HG02885 (cell line): ENCODE results near the gene PHRF1.
"Not testable (repeated sequence)": the region's sequence is repeated elsewhere in the genome, so short reads cannot be mapped to it uniquely, and the experiment has no call there.

Experiments
- ATAC-seq: cut with Tn5 transposase; IDR thresholded peaks from one replicate; pipeline ENCODE4 v1.9.1; 2021; ENCODE audit warnings: mild to moderate bottlenecking; ENCODE audit not compliant: unreplicated experiment, poor library complexity

Gene PHRF1

GRCh38 chr11:573146-573759, 3.0 kb upstream of the PHRF1 start:
- ATAC-seq: no peak

GRCh38 chr11:574031-574570, 2.2 kb upstream of the PHRF1 start:
- ATAC-seq: not testable (repeated sequence)

GRCh38 chr11:574632-575312, 1.5 kb upstream of the PHRF1 start:
- no peak for ATAC-seq

GRCh38 chr11:575313-575995, 816 bp upstream of the PHRF1 start:
- peak; percentile 45 for ATAC-seq

GRCh38 chr11:576811-577610, 741 bp downstream of the PHRF1 start:
- ATAC-seq: no peak

- no peak for ATAC-seq
These were observed 1.3 kb downstream of the PHRF1 start for GRCh38 chr11:577611-577894.

DNA sequence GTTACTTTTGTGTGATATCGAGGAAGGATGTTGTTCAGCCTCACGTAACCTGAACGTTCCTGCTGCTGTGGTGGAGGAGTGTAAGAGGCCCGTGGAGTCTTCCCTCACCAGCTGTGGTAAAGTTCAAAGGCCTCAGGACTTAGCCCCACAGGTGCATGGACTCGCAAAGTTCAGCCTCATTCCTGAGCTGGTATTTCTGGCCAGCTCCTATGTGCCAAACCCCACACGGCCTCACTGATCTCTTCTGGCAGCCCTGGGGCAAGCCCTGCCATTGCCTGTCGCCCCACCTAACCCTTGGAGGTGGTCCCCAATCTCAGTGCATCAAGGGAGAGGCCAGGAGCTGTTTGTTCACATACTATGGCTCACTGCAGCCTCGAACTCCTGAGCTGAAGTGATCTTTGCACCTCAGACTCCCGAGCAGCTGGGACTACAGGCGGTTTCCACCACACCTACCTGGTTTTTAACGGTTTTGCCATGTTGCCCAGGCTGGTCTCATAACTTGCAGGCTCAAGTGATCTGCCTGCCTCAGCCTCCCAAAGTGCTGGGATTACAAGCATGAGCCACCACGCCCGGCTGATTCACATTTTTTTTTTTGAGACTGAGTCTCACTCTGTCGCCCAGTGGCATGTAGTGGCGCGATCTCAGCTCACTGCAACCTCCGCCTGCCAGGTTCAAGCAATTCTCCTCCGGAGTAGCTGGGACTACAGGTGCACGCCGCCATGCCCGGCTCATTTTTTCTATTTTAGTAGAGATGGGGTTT, 2.2 kb downstream of the PHRF1 start:
- no peak for ATAC-seq

DNA sequence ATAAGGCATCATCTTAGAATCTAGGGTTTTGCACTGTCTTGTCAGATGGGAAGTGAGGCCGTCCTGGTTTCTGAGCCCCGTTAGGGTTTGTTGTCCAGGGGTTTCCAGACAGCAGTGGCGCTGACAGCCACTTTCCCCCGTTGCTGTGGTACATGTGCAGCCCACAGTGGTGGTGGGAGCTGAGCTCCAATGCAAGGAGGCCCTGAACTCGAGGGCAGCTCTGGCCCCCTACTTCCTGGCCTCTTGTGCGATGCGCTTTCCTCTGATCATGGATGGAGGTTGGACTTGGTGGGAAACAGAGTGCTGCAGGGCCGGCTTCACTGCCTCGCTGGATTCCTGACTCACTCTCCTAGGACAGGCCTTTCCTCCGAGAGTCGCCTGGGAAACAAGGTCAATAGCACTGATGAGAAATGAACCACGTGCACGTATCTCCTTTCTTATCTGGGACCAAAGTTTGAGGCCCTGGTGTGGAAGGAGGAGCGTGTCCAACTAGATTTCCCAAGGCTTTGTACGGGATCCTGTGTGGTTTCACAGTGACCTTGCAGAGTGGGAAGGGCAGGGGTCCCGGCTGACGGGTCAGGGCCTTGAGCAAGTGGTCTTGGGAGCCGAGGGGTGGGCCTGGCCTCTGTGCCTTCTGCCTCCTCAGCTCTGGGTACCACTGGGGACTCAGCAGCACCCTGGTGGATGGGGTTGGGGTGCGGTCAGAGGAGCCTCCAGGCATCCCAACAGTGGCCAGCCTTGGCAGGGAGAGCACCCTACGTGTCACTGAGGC, 3.7 kb downstream of the PHRF1 start:
- ATAC-seq: no peak

- ATAC-seq: no peak
These were observed 5.1 kb downstream of the PHRF1 start for GRCh38 chr11:581342-581741.

DNA sequence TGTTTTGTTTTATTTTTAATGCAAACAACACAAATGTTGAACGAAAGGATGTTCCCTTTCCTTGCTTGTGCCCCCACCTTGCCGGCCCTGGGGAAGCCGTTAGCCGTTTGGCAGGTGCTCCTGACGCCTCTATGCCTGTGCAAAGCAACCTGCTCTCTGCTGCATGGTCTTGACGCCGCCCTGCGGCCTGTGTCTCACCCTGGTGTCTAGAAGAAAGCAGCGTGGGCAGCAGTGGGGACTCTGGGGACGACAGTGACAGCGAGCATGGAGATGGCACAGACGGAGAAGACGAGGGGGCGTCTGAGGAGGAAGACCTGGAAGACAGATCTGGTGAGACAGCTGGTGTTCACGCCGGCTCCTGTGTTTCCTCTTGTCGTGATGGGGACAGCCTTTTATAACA, 5.5 kb downstream of the PHRF1 start:
- ATAC-seq: no peak

DNA sequence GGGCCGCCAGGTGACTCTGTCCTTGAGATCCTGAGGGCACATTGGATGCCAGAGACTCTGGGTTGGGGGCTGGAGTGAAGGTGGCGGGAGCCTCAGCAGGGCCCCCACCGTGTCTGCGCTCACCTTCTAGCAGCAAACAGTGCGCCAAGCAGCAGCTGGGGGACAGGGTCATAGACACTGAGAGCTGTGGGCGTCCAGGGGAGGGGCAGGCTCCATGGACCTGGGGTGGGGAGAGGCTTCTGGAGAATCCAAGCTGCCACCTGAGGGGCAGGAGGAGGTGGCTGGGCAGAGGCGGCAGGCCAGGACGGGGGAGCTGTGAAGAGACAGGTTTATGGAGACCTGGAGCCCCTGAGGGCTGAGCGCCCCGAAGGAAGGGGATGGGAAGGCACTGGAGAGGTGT, 8.0 kb downstream of the PHRF1 start:
- ATAC-seq: no peak

GRCh38 chr11:586376-587316, 10.4 kb downstream of the PHRF1 start:
- no peak for ATAC-seq

- no peak for ATAC-seq
These were observed 11.3 kb downstream of the PHRF1 start for GRCh38 chr11:587546-587945.

GRCh38 chr11:587978-588380, 11.7 kb downstream of the PHRF1 start:
- no peak for ATAC-seq

DNA sequence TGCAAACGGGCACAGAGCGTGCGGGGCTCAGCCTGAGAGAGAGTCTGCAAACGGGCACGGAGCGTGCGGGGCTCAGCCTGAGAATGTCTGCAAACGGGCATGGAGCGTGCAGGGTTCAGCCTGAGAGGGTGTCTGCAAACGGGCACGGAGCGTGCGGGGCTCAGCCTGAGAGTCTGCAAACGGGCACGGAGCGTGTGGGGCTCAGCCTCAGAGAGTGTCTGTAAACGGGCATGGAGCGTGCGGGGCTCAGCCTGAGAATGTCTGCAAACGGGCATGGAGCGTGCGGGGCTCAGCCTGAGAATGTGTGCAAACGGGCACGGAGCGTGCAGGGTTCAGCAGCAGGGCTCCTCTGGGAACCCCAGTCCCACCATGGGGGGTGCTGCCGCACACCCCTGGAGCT, 13.5 kb downstream of the PHRF1 start:
- ATAC-seq: no peak

GRCh38 chr11:590997-591396, 14.7 kb downstream of the PHRF1 start:
- no peak for ATAC-seq

DNA sequence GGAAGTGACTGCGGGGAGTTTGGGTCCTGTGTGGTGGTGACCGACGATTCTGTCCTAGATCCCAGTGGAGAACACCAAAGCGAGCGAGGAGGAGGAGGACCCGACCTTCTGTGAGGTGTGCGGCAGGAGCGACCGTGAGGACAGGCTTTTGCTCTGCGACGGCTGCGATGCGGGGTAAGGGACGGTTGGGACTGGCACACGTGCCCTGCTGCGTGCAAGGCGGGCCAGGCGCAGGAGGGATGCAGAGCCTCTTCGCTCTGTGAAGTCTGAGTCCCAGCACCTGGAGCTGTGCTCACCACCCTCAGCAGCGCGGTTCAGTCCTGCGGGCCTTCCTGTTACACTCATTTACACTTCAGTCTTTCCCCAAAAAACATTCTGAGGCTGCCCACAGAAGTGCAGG, 16.2 kb downstream of the PHRF1 start:
- ATAC-seq: no peak

DNA sequence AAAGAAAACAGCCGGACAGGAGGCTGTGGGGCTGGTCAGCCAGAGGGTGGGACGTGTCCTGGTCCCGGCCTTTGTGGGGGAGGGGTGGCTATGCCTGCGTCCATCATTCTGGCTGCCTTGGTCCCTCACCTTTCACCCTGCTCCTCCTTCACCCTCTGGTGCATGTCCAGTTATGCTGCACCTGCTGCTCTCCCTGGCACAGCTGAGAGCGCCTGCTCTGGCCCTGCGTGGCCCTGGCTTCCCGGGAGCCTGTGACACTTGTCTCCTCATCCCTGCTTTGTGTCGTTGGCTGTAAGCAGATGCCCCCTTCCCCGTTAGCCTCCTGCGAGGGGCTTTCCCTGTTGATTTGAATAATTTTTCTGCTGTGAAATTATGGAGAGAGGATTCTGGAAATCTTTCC, 16.6 kb downstream of the PHRF1 start:
- ATAC-seq: no peak
